ENCODE data around the gene SOX21. TPM values are rescaled to one million over a fixed set of nuclear protein-coding genes. Genes with fewer than 3 reads are reported as not detected.

Gene SOX21
- 4.1 TPM for total RNA-seq

GRCh38 chr13:94712287-94712811 is at the start of gene SOX21:
SOX21 (minus strand) TSS chr13:94712545; CDS start chr13:94712049, 496 bp downstream.

Small RNA genes lying within 50 kb of the gene (small RNA-seq; reads per million reads assigned to genes)
- not detected for gene RN7SL585P (ENCODE audit: low replicate concordance)

Other genes with a start within 250 kb of the SOX21 start
- gene DCT, start 232.9 kb downstream of the SOX21 start, total RNA-seq, result 0.63 TPM
- 5.6 TPM for gene TGDS, start 116.4 kb downstream of the SOX21 start, total RNA-seq
- gene GPR180, start 110.7 kb downstream of the SOX21 start, total RNA-seq, result 10.0 TPM